ENCODE measurements around the gene COL27A1. TPM values are rescaled to one million over a fixed set of nuclear protein-coding genes. Genes with fewer than 3 reads are reported as not detected.

COL27A1 gene
- total RNA-seq, 1 experiment from 2014 or later, result 17.6 TPM

- DNase-seq (ENCODE audit: low spot score), result no peak
These were observed 130.9 kb downstream of the COL27A1 start for GRCh38 chr9:114286146-114286679.

DNA sequence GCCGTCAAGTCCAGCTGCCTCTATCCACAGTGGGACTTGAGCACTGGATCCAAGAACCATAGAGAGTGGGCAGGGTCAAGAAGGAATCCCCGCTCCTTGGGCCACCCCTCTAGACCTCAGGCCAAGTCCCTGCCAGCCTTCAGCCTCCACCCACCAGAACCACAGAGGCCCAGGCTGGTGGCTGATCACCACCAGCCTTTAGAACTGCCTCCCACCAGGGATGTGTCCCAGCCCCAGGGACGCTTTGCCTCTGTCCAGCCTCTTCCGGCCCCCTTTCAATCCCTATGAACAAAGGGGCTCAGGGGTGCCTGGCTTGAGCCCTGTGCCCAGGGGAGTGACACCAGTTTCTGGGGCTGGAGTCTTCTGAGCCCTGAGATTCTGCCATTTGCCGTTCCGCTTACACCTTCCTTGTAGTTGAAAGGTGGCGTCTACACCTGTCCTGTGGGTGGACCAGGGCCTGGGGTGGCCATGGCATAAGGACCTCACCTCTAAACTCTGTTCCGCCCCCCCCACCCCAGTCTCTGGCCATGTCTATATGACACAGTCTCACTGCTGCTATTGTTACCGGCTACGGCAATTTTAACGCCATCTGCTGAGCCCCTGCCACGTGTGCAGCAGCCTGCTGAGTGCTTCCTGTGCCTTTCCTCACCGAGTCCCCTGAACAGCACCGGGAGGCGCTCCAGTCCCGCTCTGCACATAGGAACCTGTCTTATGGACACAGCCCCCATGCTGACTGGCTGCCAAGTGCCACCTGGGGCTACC, 131.8 kb downstream of the COL27A1 start:
- DNase-seq (ENCODE audit: low spot score), result no peak

DNA sequence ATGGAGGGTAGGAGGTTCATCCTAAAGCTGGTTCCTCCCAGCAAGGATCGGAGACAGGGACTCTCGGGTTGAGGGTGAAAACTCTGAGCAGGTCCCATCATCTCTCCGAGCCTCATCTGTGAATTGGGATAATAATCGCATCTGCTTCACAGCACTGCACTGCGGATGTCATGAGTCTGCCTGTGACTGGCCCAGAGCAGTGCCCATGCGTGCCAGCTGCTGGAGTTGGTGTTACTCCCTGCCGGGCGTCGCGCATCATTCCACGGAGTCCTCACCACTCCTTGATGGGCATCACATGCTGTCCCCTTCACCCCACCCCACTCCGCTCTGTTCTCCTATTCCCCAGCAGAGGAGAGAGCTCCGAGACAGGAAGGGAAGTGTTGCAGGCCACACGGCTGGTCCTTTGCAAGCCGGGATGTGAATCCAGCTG, 132.4 kb downstream of the COL27A1 start:
- no peak for DNase-seq (ENCODE audit: low spot score)

DNA sequence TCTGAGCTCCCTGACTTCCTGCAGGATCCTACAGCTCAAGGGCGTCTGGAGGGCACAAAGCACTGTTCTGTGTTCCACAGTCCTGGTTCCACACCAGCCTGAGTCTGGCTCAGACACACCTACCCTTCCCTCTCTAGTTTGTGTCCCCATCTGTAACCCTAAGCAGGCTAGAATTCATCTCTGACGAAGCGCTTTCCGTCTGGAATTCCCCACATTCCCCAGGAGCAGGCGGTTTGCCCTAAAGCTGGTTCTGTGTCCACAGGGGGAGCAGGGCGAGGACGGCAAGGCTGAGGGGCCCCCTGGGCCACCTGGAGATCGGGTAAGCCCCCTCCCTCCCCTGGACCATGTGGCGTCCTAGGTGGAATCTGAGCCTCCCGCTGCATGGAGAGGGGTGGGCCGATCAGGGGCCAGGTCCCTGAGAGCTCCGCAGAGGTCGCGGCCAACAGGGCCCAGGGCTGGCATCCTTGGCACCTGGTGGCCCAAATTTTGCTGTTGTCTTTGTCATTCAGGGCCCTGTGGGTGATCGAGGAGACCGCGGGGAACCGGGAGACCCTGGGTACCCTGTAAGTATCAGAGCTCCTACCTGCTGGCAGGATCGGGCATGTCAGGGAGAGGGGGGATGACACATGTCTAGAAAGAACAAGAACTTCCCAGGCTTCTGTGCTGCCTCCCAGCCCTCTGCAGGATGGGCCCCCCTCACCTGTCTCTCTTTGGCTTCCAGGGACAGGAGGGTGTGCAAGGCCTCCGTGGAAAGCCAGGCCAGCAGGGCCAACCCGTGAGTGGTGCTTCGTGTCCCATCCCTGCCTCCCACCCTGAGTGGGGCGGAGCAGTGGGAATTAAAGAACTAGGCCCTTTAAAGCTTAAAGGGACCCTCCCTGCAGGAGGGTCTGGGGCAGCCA, 133.1 kb downstream of the COL27A1 start:
- DNase-seq (ENCODE audit: low spot score), result no peak

DNA sequence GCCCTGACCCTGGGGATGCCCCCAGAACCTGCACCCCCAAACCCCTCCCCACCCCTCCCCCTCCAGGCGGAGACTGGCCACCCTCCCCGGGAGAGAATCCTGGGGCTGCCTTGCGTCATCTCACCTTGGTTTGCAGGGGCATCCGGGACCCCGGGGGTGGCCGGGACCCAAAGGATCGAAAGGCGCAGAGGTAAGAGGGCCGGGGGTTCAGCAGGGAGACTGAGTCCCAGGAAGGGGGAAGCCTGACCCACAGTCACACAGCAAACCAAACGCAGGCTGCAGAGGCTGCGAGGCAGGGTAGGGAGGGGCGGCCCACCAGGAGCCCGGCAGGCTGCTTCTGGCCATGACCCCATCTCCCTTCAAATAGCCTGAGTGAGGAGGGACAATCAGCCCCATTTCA, 133.8 kb downstream of the COL27A1 start:
- no peak for DNase-seq (ENCODE audit: low spot score)

GRCh38 chr9:114289571-114290481, 134.5 kb downstream of the COL27A1 start:
- DNase-seq (ENCODE audit: low spot score), result no peak

- no peak for DNase-seq (ENCODE audit: low spot score)
These were observed 135.2 kb downstream of the COL27A1 start for GRCh38 chr9:114290561-114290986.

DNA sequence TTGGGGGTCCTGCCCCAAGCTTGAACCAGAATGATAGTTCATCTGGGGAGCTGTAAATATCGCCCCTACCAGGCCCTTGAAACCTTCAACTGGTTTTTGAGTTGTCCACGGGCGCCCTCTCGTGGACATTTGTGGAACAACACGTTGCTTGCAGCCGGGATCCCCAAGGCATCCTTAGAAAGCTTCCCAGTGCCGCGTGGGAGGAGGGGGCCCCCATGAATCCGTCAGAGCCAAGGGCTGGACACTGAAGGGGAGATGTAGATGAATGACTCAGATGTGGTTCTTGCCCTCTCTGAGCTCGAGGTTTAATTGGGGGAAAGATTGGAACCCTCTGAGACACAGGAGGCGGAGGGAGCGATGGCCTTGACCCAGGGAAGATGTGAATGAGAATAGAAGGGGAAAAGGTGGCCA, 135.7 kb downstream of the COL27A1 start:
- DNase-seq (ENCODE audit: low spot score), result peak; percentile 86

- no peak for DNase-seq (ENCODE audit: low spot score)
These were observed 136.7 kb downstream of the COL27A1 start for GRCh38 chr9:114291886-114292590.

DNA sequence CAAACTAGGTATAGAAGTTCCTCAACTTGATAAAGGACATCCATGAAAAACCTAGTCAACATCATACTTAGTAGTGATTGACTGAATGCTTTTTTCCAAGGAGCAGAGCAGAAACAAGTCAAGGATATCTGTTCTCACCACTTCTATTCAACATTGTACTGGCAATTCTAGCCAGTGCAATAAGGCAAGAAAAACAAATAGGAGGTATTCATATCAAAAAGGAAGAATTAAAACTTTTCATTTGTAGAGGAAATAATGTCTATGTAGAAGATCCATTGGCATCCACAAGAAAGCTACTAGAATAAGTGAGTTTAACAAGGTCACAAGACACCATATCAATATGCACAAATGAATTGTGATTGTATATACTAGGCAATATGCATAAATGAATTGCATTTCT, 139.3 kb downstream of the COL27A1 start:
- no peak for DNase-seq (ENCODE audit: low spot score)

GRCh38 chr9:114296338-114296737, 141.0 kb downstream of the COL27A1 start:
- DNase-seq (ENCODE audit: low spot score), result no peak

GRCh38 chr9:114299286-114300152, 144.2 kb downstream of the COL27A1 start:
- no peak for DNase-seq (ENCODE audit: low spot score)

GRCh38 chr9:114300153-114300845, 145.0 kb downstream of the COL27A1 start:
- no peak for DNase-seq (ENCODE audit: low spot score)

- DNase-seq (ENCODE audit: low spot score), result no peak
These were observed 145.8 kb downstream of the COL27A1 start for GRCh38 chr9:114300846-114301797.

DNA sequence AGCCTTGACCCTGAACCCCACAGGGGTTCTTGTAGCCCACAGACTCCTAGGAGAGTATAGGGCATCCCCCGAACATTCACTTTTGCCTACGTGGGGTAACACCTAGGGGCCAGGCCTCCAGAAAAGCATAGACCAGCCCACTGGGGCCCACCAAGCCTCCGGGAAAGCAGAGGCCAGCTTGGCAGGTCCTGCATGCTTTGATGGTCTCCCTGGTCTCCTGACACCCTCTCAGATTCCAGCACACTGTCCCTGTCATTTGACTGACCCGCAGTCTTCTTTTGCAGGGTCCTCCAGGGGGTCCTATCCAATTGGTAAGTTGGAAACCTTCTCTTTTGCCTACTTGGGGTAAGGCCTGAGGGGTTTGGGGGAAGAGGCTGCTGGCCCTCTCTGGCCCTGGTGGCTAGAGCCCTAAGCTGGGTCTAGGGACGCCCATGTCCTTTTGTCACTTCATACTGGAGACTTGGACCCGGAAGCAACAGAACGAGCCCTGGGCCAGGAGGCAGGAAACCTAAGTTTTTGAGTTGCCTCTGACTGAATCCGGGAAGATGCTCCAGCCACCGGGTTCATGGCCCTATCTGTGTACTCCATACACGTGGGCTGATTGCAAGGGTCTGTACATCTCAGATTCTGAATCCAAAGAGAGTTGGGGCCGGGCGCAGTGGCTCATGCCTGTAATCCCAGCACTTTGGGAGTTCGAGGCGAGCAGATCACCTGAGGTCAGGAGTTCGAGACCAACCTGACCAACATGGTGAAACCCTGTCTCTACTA, 146.6 kb downstream of the COL27A1 start:
- DNase-seq (ENCODE audit: low spot score), result no peak

GRCh38 chr9:114302727-114303126, 147.4 kb downstream of the COL27A1 start:
- no peak for DNase-seq (ENCODE audit: low spot score)

DNA sequence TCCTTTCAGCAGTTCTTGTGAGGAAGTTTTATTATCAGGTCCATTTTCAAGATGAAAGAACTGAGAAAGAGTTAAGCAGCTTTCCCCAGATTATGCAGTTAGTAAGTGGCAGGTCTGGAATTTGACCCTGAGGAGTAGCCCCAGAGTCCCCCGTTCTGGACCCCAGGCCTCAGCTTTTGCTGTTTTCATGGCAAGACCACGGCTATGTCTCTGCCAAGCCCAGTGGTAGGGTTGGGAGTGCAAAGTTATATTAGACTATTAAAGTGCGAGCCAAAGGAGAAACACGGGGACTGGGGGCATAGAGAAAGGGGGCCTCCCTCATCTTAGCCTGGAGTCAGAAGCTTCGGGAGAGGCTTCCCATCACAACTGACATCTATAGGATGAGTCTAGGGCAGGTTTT, 148.2 kb downstream of the COL27A1 start:
- DNase-seq (ENCODE audit: low spot score), result no peak
